HG03439 (cell line): Measurements from ENCODE around the gene NLRP8.
"Not testable (repeated sequence)": the region's sequence is repeated elsewhere in the genome, so short reads cannot be mapped to it uniquely, and the experiment has no call there.

Experiments used
- ATAC-seq: cut with Tn5 transposase; IDR thresholded peaks from one replicate; pipeline ENCODE4 v1.9.1; 2021; ENCODE audit warnings: mild to moderate bottlenecking, moderate library complexity; ENCODE audit not compliant: unreplicated experiment

NLRP8 gene

GRCh38 chr19:55962186-55962585 lies 14.6 kb downstream of the NLRP8 start:
- ATAC-seq = no peak

- ATAC-seq = no peak
Observed at GRCh38 chr19:55973982-55974381, 26.4 kb downstream of the NLRP8 start.

DNA sequence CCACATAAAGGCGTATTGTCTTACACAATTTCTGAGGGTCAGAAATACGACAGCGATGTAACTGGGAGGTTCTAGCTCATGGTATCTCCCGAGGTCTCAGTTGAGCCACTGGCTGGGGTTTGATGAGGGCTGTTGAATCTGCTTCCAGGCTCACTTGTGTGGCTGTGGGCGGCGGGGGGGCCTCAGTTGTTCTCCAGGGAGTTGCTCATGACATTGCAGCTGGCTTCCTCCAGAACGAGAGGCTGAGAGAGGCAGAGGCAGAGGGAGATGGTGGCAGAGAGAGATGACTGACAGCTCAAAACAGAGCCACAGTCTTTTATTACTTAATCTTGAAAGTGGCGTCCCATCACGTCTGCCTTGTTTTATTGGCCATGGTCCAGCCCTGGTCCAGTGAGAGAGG lies 32.8 kb downstream of the NLRP8 start:
- no peak for ATAC-seq

- no peak for ATAC-seq
Observed at GRCh38 chr19:55985254-55985653, 37.6 kb downstream of the NLRP8 start.

DNA sequence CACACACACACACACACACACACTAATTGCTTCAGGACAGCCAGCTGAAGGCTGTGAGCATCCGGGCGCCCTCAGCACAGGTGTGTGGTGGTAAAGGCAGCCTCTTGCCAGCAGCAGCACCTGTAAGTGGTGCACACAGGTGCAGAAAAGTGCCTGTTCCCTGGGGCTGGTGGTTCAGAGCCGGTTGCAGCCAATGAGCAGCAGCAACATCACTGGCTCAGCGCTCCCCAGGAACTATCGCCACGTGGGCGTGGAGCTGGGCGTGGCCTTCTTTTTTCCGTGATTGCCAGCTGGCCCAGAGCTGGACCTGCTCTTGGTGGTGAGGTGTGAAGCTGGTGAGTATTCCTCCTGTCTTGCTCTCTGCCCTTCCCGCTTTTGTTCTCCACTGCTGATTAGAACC lies 38.9 kb downstream of the NLRP8 start, which contains the start of gene NLRP5:
TSS of gene NLRP5 (plus strand) at position 289 of the 400 bp plus-strand sequence.
- ATAC-seq = no peak

DNA sequence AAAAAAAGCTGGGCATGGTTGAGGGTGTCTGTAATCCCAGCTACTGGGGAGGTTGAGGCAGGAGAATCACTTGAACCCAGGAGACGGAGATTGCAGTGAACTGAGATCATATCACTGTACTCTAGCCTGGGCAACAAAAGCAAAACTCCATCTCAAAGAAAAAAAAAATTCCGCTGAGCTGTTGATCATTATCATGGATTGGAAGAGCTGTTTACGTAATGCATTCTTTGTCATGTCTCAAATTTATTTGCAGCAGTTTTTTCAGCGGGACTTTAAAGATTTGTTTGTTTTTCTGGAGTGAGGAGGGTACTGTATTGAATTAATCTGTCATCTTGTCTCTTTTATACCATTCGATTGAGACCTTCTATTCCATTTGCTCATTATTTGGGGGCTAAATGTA lies 43.2 kb downstream of the NLRP8 start:
- ATAC-seq = no peak

- ATAC-seq = no peak
Observed at GRCh38 chr19:55993492-55993891, 45.9 kb downstream of the NLRP8 start.

DNA sequence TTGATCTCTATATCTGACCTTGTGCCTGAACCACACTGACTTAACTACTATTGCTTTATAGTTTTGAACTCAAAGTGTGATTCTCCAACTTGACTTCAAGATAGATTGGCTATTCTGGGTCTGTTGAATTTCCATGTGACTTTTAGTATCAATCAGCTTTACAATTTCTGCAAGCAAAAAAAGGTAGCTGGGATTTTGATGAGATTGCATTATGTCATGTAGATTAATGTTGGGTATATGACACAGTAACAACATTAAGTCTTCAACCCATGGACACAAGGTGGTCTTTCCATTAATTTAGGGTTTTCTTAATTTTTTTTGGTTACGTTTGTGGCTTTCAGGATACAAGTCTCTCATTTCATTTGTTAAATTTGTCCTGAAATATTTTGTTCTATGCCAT lies 67.1 kb downstream of the NLRP8 start:
- no peak for ATAC-seq

DNA sequence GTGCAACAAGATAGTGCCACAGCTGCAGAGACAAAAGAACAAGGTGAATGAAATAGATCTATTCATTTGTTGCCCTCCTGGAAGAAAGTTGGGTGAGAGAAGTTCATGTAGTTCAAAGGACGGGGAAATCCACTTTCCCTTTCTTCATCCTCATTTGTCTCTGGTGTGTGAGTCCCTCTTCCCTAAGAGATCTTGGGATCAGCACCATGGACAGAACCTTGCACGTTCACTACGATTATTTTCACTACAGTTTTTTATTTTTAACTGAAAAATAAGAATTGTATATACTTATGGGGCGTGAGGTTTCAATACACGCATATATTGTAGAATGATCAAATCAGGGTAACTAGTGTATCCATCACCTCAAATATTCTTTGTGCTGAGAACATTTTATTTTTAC lies 68.1 kb downstream of the NLRP8 start:
- no peak for ATAC-seq

GRCh38 chr19:56019325-56019724 lies 71.7 kb downstream of the NLRP8 start:
- not testable (repeated sequence) for ATAC-seq

GRCh38 chr19:56020355-56020975 lies 72.8 kb downstream of the NLRP8 start:
- ATAC-seq = not testable (repeated sequence)

DNA sequence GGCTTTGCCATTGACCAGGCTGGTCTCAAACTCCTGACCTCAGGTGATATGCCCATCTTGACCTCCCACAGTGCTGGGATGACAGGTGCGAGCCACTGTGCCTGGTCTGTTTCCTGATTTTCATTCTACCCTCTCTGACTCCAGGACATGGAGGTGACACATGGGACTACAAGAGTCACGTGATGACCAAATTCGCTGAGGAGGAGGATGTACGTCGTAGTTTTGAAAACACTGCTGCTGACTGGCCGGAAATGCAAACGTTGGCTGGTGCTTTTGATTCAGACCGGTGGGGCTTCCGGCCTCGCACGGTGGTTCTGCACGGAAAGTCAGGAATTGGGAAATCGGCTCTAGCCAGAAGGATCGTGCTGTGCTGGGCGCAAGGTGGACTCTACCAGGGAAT lies 79.1 kb downstream of the NLRP8 start:
- no peak for ATAC-seq
